Measurements from ENCODE around the gene ZBTB4. TPM values are rescaled to one million over a fixed set of nuclear protein-coding genes. Genes with fewer than 3 reads are reported as not detected.

The ZBTB4 gene
- total and polyA plus RNA-seq, 9 of the 15 experiments (the other 6 are each of a cell fraction or from before 2014, with no cell fraction given), result 0.92 to 6.9 (median 3.3) TPM

GRCh38 chr17:7435676-7436555, 43.5 kb downstream of the ZBTB4 start (continued):
- TF ChIP-seq MGA (IDR thresholded peaks at IDR 0.05) (peak; percentile 22), REST (IDR thresholded peaks at IDR 0.05; ENCODE audit: borderline replicate concordance) (no peak), REST (CRISPR knock-in tag; IDR thresholded peaks at IDR 0.05; ENCODE audit: low read depth) (no peak), HMGN3 (IDR thresholded peaks at IDR 0.05; ENCODE audit: borderline replicate concordance, extremely low read depth, insufficient read length, low read depth, low read length) (no peak), POLR2AphosphoS5 (IDR thresholded peaks at IDR 0.05; ENCODE audit: control insufficient read depth, insufficient read depth, low read depth, low read length) (0 out of 2 replicates have a peak, but pooled peaks have one; percentile 15)
